KMS-11 (cell line): ENCODE results near the gene SNCA.

ENCODE experiments used
- H2AFZ ChIP-seq: fragments of 200-600 bp; sonication (generic); 2 replicates; pipeline ENCODE4 v1.6.1; 2016; ENCODE audit warnings: antibody characterized with exemption, mixed run types, low read depth
- H3K27ac ChIP-seq: fragments of 200-600 bp; sonication (generic); 2 replicates; pipeline ENCODE4 v1.6.1; 2016; ENCODE audit warnings: mild to moderate bottlenecking, mixed run types
- H3K27me3 ChIP-seq: fragments of 200-600 bp; sonication (generic); 2 replicates; pipeline ENCODE4 v1.6.1; 2017; ENCODE audit warnings: mild to moderate bottlenecking, low read depth, mixed run types, moderate library complexity; ENCODE audit not compliant: insufficient read depth
- H3K36me3 ChIP-seq: fragments of 200-600 bp; sonication (generic); 2 replicates; pipeline ENCODE4 v1.6.1; 2017; ENCODE audit warnings: mild to moderate bottlenecking, mixed run types; ENCODE audit not compliant: insufficient read depth
- H3K4me1 ChIP-seq: fragments of 200-600 bp; sonication (generic); 2 replicates; pipeline ENCODE4 v1.6.1; 2016; ENCODE audit warnings: mild to moderate bottlenecking, low read depth, mixed run types; ENCODE audit not compliant: poor library complexity, severe bottlenecking
- H3K4me2 ChIP-seq: fragments of 200-600 bp; sonication (generic); 2 replicates; pipeline ENCODE4 v1.7.0; 2016; ENCODE audit warnings: mild to moderate bottlenecking, mixed run types
- H3K4me3 ChIP-seq: fragments of 200-600 bp; sonication (generic); IDR thresholded peaks from 2 replicates; pipeline ENCODE4 v1.6.1; 2017; ENCODE audit warnings: low read depth, low read length, mixed read lengths; ENCODE audit not compliant: insufficient read depth
- H3K79me2 ChIP-seq: fragments of 200-600 bp; sonication (generic); 2 replicates; pipeline ENCODE4 v1.6.1; 2016; ENCODE audit warnings: low read depth, mixed run types; ENCODE audit not compliant: insufficient read depth
- H3K9ac ChIP-seq: fragments of 200-600 bp; sonication (generic); 2 replicates; pipeline ENCODE4 v1.6.1; 2016; ENCODE audit warnings: mild to moderate bottlenecking, mixed run types
- H4K20me1 ChIP-seq: fragments of 200-600 bp; sonication (generic); 2 replicates; pipeline ENCODE4 v1.6.1; 2016; ENCODE audit warnings: mild to moderate bottlenecking, mixed run types; ENCODE audit not compliant: insufficient read depth
- CTCF ChIP-seq: fragments of 200-600 bp; sonication (generic); conservative IDR thresholded peaks from 2 replicates; pipeline ENCODE4 v1.6.1; 2017; ENCODE audit warnings: low read depth, mild to moderate bottlenecking, antibody characterized with exemption, low read length, moderate library complexity, mixed read lengths

SNCA gene

GRCh38 chr4:89681219-89681618 lies 155.7 kb downstream of the SNCA start:
- no peaks in the 10 kb centered on the region for H3K4me1 ChIP-seq
- no peaks in the 10 kb centered on the region for H3K36me3 ChIP-seq
- no peak overlapping the region for H3K27ac ChIP-seq
- no peak for TF ChIP-seq CTCF
- H3K4me2 ChIP-seq, result no peak overlapping the region
- no peaks in the 10 kb centered on the region for H4K20me1 ChIP-seq
- H3K79me2 ChIP-seq, result no peaks in the 10 kb centered on the region
- no peaks in the 10 kb centered on the region for H3K27me3 ChIP-seq
- no peak overlapping the region for H2AFZ ChIP-seq
- no peak overlapping the region for H3K9ac ChIP-seq
- H3K4me3 ChIP-seq, result no peak overlapping the region

GRCh38 chr4:89674876-89675459 lies 162.0 kb downstream of the SNCA start:
- H3K27me3 ChIP-seq, result no peaks in the 10 kb centered on the region
- no peak overlapping the region for H3K4me3 ChIP-seq
- no peak for TF ChIP-seq CTCF
- H2AFZ ChIP-seq, result no peak overlapping the region
- H4K20me1 ChIP-seq, result no peaks in the 10 kb centered on the region
- no peaks in the 10 kb centered on the region for H3K36me3 ChIP-seq
- no peak overlapping the region for H3K4me2 ChIP-seq
- H3K79me2 ChIP-seq, result no peaks in the 10 kb centered on the region
- no peak overlapping the region for H3K9ac ChIP-seq
- no peak overlapping the region for H3K27ac ChIP-seq
- H3K4me1 ChIP-seq, result no peaks in the 10 kb centered on the region
